H1 (cell line): ENCODE measurements around the gene PDK2. TPM values are rescaled to one million over a fixed set of nuclear protein-coding genes. Genes with fewer than 3 reads are reported as not detected.
A peak's percentile ranks its signal among the peaks of the same experiment; 100 is the strongest.

Experiments used
- CTCF ChIA-PET: fragments of 300-600 bp; sonication (Branson Sonifier 250); formaldehyde crosslinking; loops from one replicate; lab custom pipeline; 2021; ENCODE audit not compliant: partially characterized antibody; lab: Charles Lee
- POLR2A ChIA-PET: fragments of 300-600 bp; sonication (Branson Sonifier 250); formaldehyde crosslinking; loops from one replicate; lab custom pipeline; 2021; ENCODE audit warnings: inconsistent platforms; ENCODE audit not compliant: partially characterized antibody; lab: Charles Lee
- DNase-seq, 2 experiments: peaks; one replicate each; pipeline versions ENCODE4 v3.0.0 to v3.0.0-alpha.2; 2010 to 2022; ENCODE audit warnings: low spot score in 2 of 2, low read depth in 1 of 2, mixed read lengths in 1 of 2
- FAIRE-seq: peaks from 2 replicates; lab custom pipeline; 2011; peaks lifted over from hg19 to GRCh38; lab: Jason Lieb, UNC
- H2AFZ ChIP-seq: 2 replicates; pipeline ENCODE4 v1.8.1; 2012; ENCODE audit warnings: low read length, inconsistent platforms
- H2AK5ac ChIP-seq: 2 replicates; pipeline ENCODE4 v1.6.1; 2013; ENCODE audit warnings: low read depth, low read length
- H2BK120ac ChIP-seq: replicated peaks from 2 replicates; pipeline ENCODE3; 2013; ENCODE audit warnings: low read depth, low read length, inconsistent platforms
- H2BK12ac ChIP-seq: 2 replicates; pipeline ENCODE4 v1.6.1; 2013; ENCODE audit warnings: low read depth, low read length
- H2BK15ac ChIP-seq: 2 replicates; pipeline ENCODE4 v1.6.1; 2013; ENCODE audit warnings: low read length
- H2BK20ac ChIP-seq: 2 replicates; pipeline ENCODE4 v1.6.1; 2013; ENCODE audit warnings: low read length
- H2BK5ac ChIP-seq: 2 replicates; pipeline ENCODE4 v1.6.1; 2013; ENCODE audit warnings: low read depth, low read length
- H3K14ac ChIP-seq: 2 replicates; pipeline ENCODE4 v1.6.1; 2013; ENCODE audit warnings: inconsistent platforms; ENCODE audit not compliant: insufficient read length
- H3K18ac ChIP-seq: 2 replicates; pipeline ENCODE4 v1.6.1; 2013; ENCODE audit warnings: low read length; ENCODE audit errors: extremely low read depth
- H3K23ac ChIP-seq: 2 replicates; pipeline ENCODE4 v1.6.1; 2013; ENCODE audit warnings: inconsistent platforms; ENCODE audit not compliant: insufficient read length
- H3K23me2 ChIP-seq: 2 replicates; pipeline ENCODE4 v1.6.1; 2013; ENCODE audit warnings: low read depth, low read length
- H3K27ac ChIP-seq: 2 replicates; pipeline ENCODE4 v1.6.1; 2011; ENCODE audit warnings: low read depth, low read length, inconsistent platforms
- H3K27me3 ChIP-seq, 4 experiments: replicated peaks in 1 of 4; 1 replicate in 1 of 4; 2 replicates in 3 of 4; pipeline versions ENCODE4 v1.6.1 to v1.8.1; 2011 to 2013; ENCODE audit warnings: low read length in 3 of 4, mild to moderate bottlenecking in 3 of 4, inconsistent platforms in 2 of 4, mixed read lengths in 2 of 4, moderate library complexity in 1 of 4; ENCODE audit not compliant: control insufficient read depth in 3 of 4, insufficient read depth in 3 of 4; ENCODE audit errors: extremely low read depth in 1 of 4
- H3K36me3 ChIP-seq, 4 experiments: 2 replicates each; pipeline versions ENCODE4 v1.6.1 to v1.8.1; 2011 to 2013; ENCODE audit warnings: mild to moderate bottlenecking in 4 of 4, low read length in 3 of 4, moderate library complexity in 2 of 4, control low read depth in 1 of 4, inconsistent platforms in 1 of 4; ENCODE audit not compliant: insufficient read depth in 4 of 4, control insufficient read depth in 2 of 4
- H3K4ac ChIP-seq: replicated peaks from 2 replicates; pipeline ENCODE3; 2013; ENCODE audit warnings: low read length, low read depth, mixed read lengths, inconsistent platforms; ENCODE audit not compliant: insufficient read length
- H3K4me1 ChIP-seq, 4 experiments: replicated peaks in 1 of 4; 1 replicate in 1 of 4; 2 replicates in 3 of 4; pipeline versions ENCODE4 v1.6.1 to v1.8.1; 2011 to 2013; ENCODE audit warnings: low read length in 3 of 4, inconsistent platforms in 2 of 4, mixed read lengths in 1 of 4; ENCODE audit not compliant: insufficient read depth in 4 of 4, control insufficient read depth in 3 of 4
- H3K4me2 ChIP-seq, 2 experiments: 2 replicates each; pipeline versions ENCODE4 v1.6.1 to v1.8.1; 2011 to 2013; ENCODE audit warnings: low read depth in 2 of 2, low read length in 2 of 2, control low read depth in 1 of 2, inconsistent platforms in 1 of 2, mild to moderate bottlenecking in 1 of 2; ENCODE audit not compliant: insufficient read depth in 1 of 2
- H3K4me3 ChIP-seq, 4 experiments: fragments of 200-600, 300-600 bp in 1 of 4; sonication (generic), shearing (Covaris generic), sonication (Bioruptor Twin) in 1 of 4; 2 replicates each; pipeline versions ENCODE4 v1.5.1 to v1.8.1; 2011 to 2016; ENCODE audit warnings: low read length in 4 of 4, low read depth in 3 of 4, control low read depth in 2 of 4, inconsistent platforms in 2 of 4, mild to moderate bottlenecking in 2 of 4, mixed read lengths in 1 of 4, moderate library complexity in 1 of 4; ENCODE audit not compliant: insufficient read depth in 2 of 4; ENCODE audit errors: extremely low read depth in 1 of 4
- H3K56ac ChIP-seq: replicated peaks from 2 replicates; pipeline ENCODE3; 2013; ENCODE audit warnings: low read depth, mild to moderate bottlenecking, mixed read lengths, low read length, inconsistent platforms; ENCODE audit not compliant: insufficient read length
- H3K79me1 ChIP-seq: 2 replicates; pipeline ENCODE4 v1.6.1; 2013; ENCODE audit warnings: low read depth, low read length, control low read depth
- H3K79me2 ChIP-seq, 2 experiments: 2 replicates each; pipeline versions ENCODE4 v1.6.1 to v1.8.1; 2012 to 2013; ENCODE audit warnings: low read length in 2 of 2, mild to moderate bottlenecking in 2 of 2, inconsistent platforms in 1 of 2; ENCODE audit not compliant: insufficient read depth in 2 of 2, control insufficient read depth in 1 of 2
- H3K9ac ChIP-seq, 4 experiments: replicated peaks in 1 of 4; 1 replicate in 1 of 4; 2 replicates in 3 of 4; pipeline versions ENCODE4 v1.6.1 to v1.8.1; 2011 to 2013; ENCODE audit warnings: low read depth in 3 of 4, low read length in 3 of 4, control low read depth in 2 of 4, mild to moderate bottlenecking in 2 of 4, moderate library complexity in 2 of 4, inconsistent platforms in 1 of 4; ENCODE audit errors: extremely low read depth in 1 of 4
- H3K9me3 ChIP-seq, 2 experiments: 2 replicates each; pipeline versions ENCODE4 v1.6.1 to v1.8.1; 2012 to 2013; ENCODE audit warnings: mild to moderate bottlenecking in 2 of 2, moderate library complexity in 2 of 2, control low read depth in 1 of 2, inconsistent platforms in 1 of 2, low read depth in 1 of 2, low read length in 1 of 2, mixed read lengths in 1 of 2; ENCODE audit not compliant: insufficient read depth in 2 of 2
- H4K20me1 ChIP-seq, 2 experiments: replicated peaks in 1 of 2; 2 replicates each; pipeline versions ENCODE3 to v1.8.1; 2011 to 2013; ENCODE audit warnings: inconsistent platforms in 2 of 2, low read length in 2 of 2, mild to moderate bottlenecking in 1 of 2; ENCODE audit not compliant: insufficient read depth in 2 of 2, control insufficient read depth in 1 of 2
- H4K5ac ChIP-seq: 2 replicates; pipeline ENCODE4 v1.6.1; 2013; ENCODE audit warnings: low read length, low read depth, mixed read lengths, inconsistent platforms; ENCODE audit not compliant: insufficient read length
- H4K8ac ChIP-seq: 2 replicates; pipeline ENCODE4 v1.8.0; 2013; ENCODE audit warnings: mild to moderate bottlenecking, moderate library complexity, low read length, inconsistent platforms; ENCODE audit not compliant: insufficient read depth; ENCODE audit errors: extremely low read depth
- H4K91ac ChIP-seq: replicated peaks from 2 replicates; pipeline ENCODE3; 2013; ENCODE audit warnings: low read length, mixed read lengths, inconsistent platforms; ENCODE audit not compliant: insufficient read length
- ASH2L ChIP-seq: fragments of 200-600, 300-600 bp; sonication (generic); IDR thresholded peaks from one replicate; pipeline ENCODE4 v1.7.1; 2017; ENCODE audit warnings: low read length
- EGR1 ChIP-seq: IDR thresholded peaks from 2 replicates; pipeline ENCODE4 v1.6.1; 2011; ENCODE audit warnings: low read depth, low read length, borderline replicate concordance
- EP300 ChIP-seq, 2 experiments: IDR thresholded peaks; 1 replicate in 1 of 2; 2 replicates in 1 of 2; pipeline ENCODE4 v1.6.1; 2011 to 2012; ENCODE audit warnings: low read depth in 2 of 2, low read length in 2 of 2, mild to moderate bottlenecking in 2 of 2, borderline replicate concordance in 1 of 2, inconsistent platforms in 1 of 2, moderate library complexity in 1 of 2
- EZH2 ChIP-seq: fragments of 200-600 bp; sonication (generic); IDR thresholded peaks from 2 replicates; pipeline ENCODE4 v1.7.1; 2012; ENCODE audit warnings: low read depth, mild to moderate bottlenecking, moderate library complexity, low read length, inconsistent platforms; ENCODE audit not compliant: severe bottlenecking
- TAF7 ChIP-seq: optimal IDR thresholded peaks from 2 replicates; pipeline ENCODE3; 2011; ENCODE audit warnings: low read depth, mild to moderate bottlenecking, inconsistent platforms, low read length, moderate library complexity, borderline replicate concordance
- WGBS, 2 experiments: shearing (Covaris generic) in 1 of 2; methylation state at CpG; one replicate each; pipeline versions ENCODE4 v1.1.6 to v1.1.7; 2013 to 2015; ENCODE audit warnings: low lambda C conversion rate in 2 of 2, mixed read lengths in 2 of 2, inconsistent platforms in 1 of 2, low coverage in 1 of 2, missing lambda C conversion rate in 1 of 2; ENCODE audit not compliant: insufficient replicate concordance in 2 of 2, insufficient coverage in 1 of 2, insufficient read length in 1 of 2; ENCODE audit errors: extremely low coverage in 1 of 2, missing lambda C conversion rate in 1 of 2; 5-methylcytosine and 5-hydroxymethylcytosine counted together
- polyA plus RNA-seq, 7 experiments: library from polyadenylated mRNA; depleted of rRNA in 3 of 7; stranded (reverse) in 5 of 7; unstranded in 2 of 7; fragments of >200 nt in 5 of 7; fragments of 200-250 nt in 2 of 7; gene quantifications; 1 replicate in 5 of 7; 2 replicates in 1 of 7; 4 replicates in 1 of 7; pipeline versions ENCODE4 v1.2.1 to v1.2.3, GENCODE V29; 2011 to 2013; ENCODE audit warnings: missing spikeins in 2 of 7, mixed read lengths in 2 of 7
- total RNA-seq: library from RNA; stranded (reverse); fragmentation: NEBNext Ultra II Directional; extraction: Animal tissue kit (Norgen Biotek cat#: 25700); gene quantifications from 2 replicates; pipeline ENCODE4 v1.2.1, GENCODE V29; 2021
- TF ChIP-seq, protein P1 (sequence below), 3 experiments: IDR thresholded peaks; 1 replicate in 2 of 3; 2 replicates in 1 of 3; pipeline versions ENCODE4 v1.5.1 to v1.6.1; 2011; ENCODE audit warnings: low read length in 3 of 3, mild to moderate bottlenecking in 3 of 3, inconsistent platforms in 2 of 3, low read depth in 1 of 3, moderate library complexity in 1 of 3; ENCODE audit not compliant: insufficient read depth in 1 of 3; ENCODE audit errors: control extremely low read depth in 1 of 3

Gene PDK2
- total and polyA plus RNA-seq, 2 of the 8 experiments (the other 6 are each of a cell fraction or from before 2014, with no cell fraction given), result 18.3 to 121 TPM

DNA sequence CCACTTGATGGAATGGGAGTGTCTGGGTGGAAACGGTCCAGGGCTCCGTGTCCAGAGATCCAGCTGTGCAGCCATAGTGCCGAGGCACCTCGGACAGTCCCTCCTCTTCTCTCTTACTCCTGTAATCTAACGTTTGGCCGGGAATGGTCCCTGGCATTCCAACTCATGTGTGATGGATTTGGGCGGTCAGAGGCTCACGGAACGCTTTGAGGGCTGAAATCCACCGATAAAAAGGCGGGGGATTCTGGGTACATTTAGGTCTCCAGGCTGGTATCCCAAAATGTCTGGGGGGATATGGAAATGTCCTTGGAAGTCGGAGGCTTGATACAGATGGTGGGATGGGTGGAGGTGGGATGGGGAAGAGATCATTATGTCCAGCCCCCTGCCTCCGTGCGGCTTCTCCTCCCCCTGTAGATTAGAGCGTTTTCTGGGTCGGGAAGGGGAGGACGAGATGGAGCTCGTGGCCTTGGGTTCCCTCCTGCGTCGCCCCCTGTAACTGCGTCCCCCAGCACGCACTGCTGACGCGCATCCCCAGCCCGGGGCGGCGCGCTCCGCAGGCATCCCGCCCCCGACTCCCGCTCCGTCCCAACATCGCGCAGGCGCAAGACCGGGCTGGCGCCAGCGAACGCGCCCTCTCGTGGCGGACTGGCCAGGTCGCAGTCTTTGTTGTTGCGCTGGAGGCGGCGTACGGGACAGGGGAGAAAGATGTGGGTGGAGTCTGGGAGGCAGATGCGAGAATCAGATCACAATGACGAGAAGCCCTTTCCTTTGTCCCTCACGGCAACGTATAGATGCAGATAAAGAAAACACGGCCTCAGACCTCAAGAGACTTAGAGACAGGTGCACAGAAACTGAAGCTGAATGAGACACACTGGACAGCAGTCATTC, 66.1 kb downstream of the PDK2 start:
- H4K8ac ChIP-seq, result peak overlapping the region; percentile 96; the same call in 1 of the 2 replicates
- H3K4me3 ChIP-seq, result peak overlapping the region; percentile 28 to 62 (median 40)
- ChIA-PET CTCF (interaction anchor here (0.6 to 2.8 kb wide), 44 partner anchors 8 to 204 kb away, joined by 3 to 55 read pairs (median 5); partner anchors contain the start of genes PPP1R9B, SAMD14 and TMEM92), POLR2A (interaction anchor here (0.9 to 2.7 kb wide), 5 partner anchors 9 to 38 kb away, joined by 3 to 25 read pairs (median 5); no protein-coding TSS in a partner anchor)
- no peak overlapping the region for H3K27ac ChIP-seq
- DNase-seq, result peak in 1 of 2 experiments; percentile 99
- H3K9me3 ChIP-seq, result no peaks in the 10 kb centered on the region
- H3K14ac ChIP-seq, result no peak overlapping the region
- H3K9ac ChIP-seq, result peak overlapping the region in 3 of 4 experiments; percentile 7 to 54 (median 38); a peak in 4 of 7 replicates
- FAIRE-seq, result peak; percentile 68
- H3K4me2 ChIP-seq, result peak overlapping the region; percentile 35 to 88
- no peaks in the 10 kb centered on the region for H3K79me1 ChIP-seq
- no peak overlapping the region for H3K56ac ChIP-seq
- peak overlapping the region; percentile 70; the same call in 1 of the 2 replicates for H2BK12ac ChIP-seq
- H3K27me3 ChIP-seq, result peaks cover 0 to 6% (median 0%) of the 10 kb centered on the region in 4 experiments; a peak in 2 of 7 replicates
- H2BK120ac ChIP-seq, result peak overlapping the region; percentile 52
- H3K36me3 ChIP-seq, result no peaks in the 10 kb centered on the region
- WGBS, 2 experiments, result 5% methylated on average over 53 of the region's 53 CpGs; no CpG with 5 or more reads in 1 of the 2 experiments
- no peak overlapping the region; the same call in 1 of the 2 replicates for H2BK5ac ChIP-seq
- peak overlapping the region; percentile 82 for H4K5ac ChIP-seq
- no peak overlapping the region for H3K23ac ChIP-seq
- peak overlapping the region; percentile 2; the same call in 1 of the 2 replicates for H2BK15ac ChIP-seq
- peaks cover 0 to 7% (median 6%) of the 10 kb centered on the region in 4 experiments; a peak in 3 of 7 replicates for H3K4me1 ChIP-seq
- H4K20me1 ChIP-seq, result no peaks in the 10 kb centered on the region
- peak overlapping the region; percentile 71 for H3K4ac ChIP-seq
- peaks cover 8% of the 10 kb centered on the region for H3K23me2 ChIP-seq
- H2AFZ ChIP-seq, result peak overlapping the region; percentile 99
- H3K18ac ChIP-seq, result peak overlapping the region; percentile 88
- H2AK5ac ChIP-seq, result no peak overlapping the region
- peak overlapping the region; percentile 74; the same call in 1 of the 2 replicates for H2BK20ac ChIP-seq
- H3K79me2 ChIP-seq, result no peaks in the 10 kb centered on the region
- peak overlapping the region; percentile 81 for H4K91ac ChIP-seq
- TF ChIP-seq EZH2, result no peak
- no peak for TF ChIP-seq TAF7
- TF ChIP-seq ASH2L, result peak; percentile 48
- TF ChIP-seq, protein P1, sequence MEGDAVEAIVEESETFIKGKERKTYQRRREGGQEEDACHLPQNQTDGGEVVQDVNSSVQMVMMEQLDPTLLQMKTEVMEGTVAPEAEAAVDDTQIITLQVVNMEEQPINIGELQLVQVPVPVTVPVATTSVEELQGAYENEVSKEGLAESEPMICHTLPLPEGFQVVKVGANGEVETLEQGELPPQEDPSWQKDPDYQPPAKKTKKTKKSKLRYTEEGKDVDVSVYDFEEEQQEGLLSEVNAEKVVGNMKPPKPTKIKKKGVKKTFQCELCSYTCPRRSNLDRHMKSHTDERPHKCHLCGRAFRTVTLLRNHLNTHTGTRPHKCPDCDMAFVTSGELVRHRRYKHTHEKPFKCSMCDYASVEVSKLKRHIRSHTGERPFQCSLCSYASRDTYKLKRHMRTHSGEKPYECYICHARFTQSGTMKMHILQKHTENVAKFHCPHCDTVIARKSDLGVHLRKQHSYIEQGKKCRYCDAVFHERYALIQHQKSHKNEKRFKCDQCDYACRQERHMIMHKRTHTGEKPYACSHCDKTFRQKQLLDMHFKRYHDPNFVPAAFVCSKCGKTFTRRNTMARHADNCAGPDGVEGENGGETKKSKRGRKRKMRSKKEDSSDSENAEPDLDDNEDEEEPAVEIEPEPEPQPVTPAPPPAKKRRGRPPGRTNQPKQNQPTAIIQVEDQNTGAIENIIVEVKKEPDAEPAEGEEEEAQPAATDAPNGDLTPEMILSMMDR (IDR thresholded peaks at IDR 0.05; ENCODE audit: control extremely low read depth in 1 of 3, insufficient read depth in 1 of 3, low read depth in 1 of 3, low read length in 3 of 3), result peak; percentile 89 to 99 (median 97)
- TF ChIP-seq EP300 (IDR thresholded peaks at IDR 0.05; ENCODE audit: borderline replicate concordance in 1 of 2, low read depth in 2 of 2, low read length in 2 of 2), result no peak
- TF ChIP-seq EGR1, result peak; percentile 86; the same call in 1 of the 2 replicates
